ENCODE results near the gene CARF. TPM values are rescaled to one million over a fixed set of nuclear protein-coding genes. Genes with fewer than 3 reads are reported as not detected.
A peak's percentile ranks its signal among the peaks of the same experiment; 100 is the strongest.

The CARF gene
- total and polyA plus RNA-seq, 2 donors (not counting 3 experiments of a cell fraction or from before 2014, with no cell fraction given) = 1.0 to 3.7 TPM

- no TSS peak for BruUV-seq (replicated peaks)
- CTCF ChIA-PET = interaction anchor here (0.6 to 4.7 kb wide), 25 partner anchors 9 to 1038 kb away, joined by 3 to 97 read pairs (median 4); partner anchors contain the start of genes CARF, FAM117B and WDR12
- H3K9me3 ChIP-seq (replicated peaks; ENCODE audit: control insufficient read depth, insufficient read depth, low read length) = no peaks in the 10 kb centered on the region
- no peaks in the 10 kb centered on the region for H4K20me1 ChIP-seq (replicated peaks; ENCODE audit: control insufficient read depth, extremely low read depth, insufficient read depth, low read length)
- POLR2A ChIA-PET = interaction anchor here (1.0 kb wide), 1 partner anchor 237 kb away, joined by 4 read pairs; the partner anchor contains the start of gene FAM117B
- H3K4me1 ChIP-seq (ENCODE audit: control insufficient read depth, extremely low read depth, insufficient read depth, low read length) = peaks cover 6% of the 10 kb centered on the region
- dilution Hi-C loops (cut with MboI; ENCODE audit: extremely low pct_ligation_motif_present, low sequenced_read_pairs) = no loop called here
- H3K9ac ChIP-seq (replicated peaks; ENCODE audit: extremely low read depth, insufficient read depth, low read length) = peak within 1 kb of the TSS; percentile 53
- H3K4me2 ChIP-seq (ENCODE audit: insufficient read depth, low read length) = peak within 1 kb of the TSS; percentile 68
- H3K79me2 ChIP-seq (ENCODE audit: control insufficient read depth, insufficient read depth, low read length) = no peaks in the 10 kb centered on the region
- FAIRE-seq (peak; percentile 28), DNase-seq (ENCODE audit: low read depth, low spot score) (peak; percentile 68)
- peak within 1 kb of the TSS; percentile 85 for H2AFZ ChIP-seq (ENCODE audit: low read depth, low read length)
- no peaks in the 10 kb centered on the region for H3K27me3 ChIP-seq (ENCODE audit: control insufficient read depth in 2 of 2, insufficient read depth in 2 of 2, low read length in 2 of 2)
- no peaks in the 10 kb centered on the region for H3K9me1 ChIP-seq (replicated peaks; ENCODE audit: control insufficient read depth, extremely low read depth, insufficient read depth, low read length)
- TF ChIP-seq MYC (IDR thresholded peaks at IDR 0.05; ENCODE audit: low read depth, low read length) = no peak
- TF ChIP-seq POLR2AphosphoS5 (IDR thresholded peaks at IDR 0.05; ENCODE audit: insufficient read depth, low read depth, low read length) = peak; percentile 30
- no peak for TF ChIP-seq GATA2 (IDR thresholded peaks at IDR 0.05; ENCODE audit: insufficient read depth, insufficient read length, low read depth, low read length)
- TF ChIP-seq JUN (IDR thresholded peaks at IDR 0.05; ENCODE audit: borderline replicate concordance, insufficient read depth, insufficient read length, low read depth) = no peak
- no peak for TF ChIP-seq FOS (IDR thresholded peaks at IDR 0.05; ENCODE audit: borderline replicate concordance, insufficient read depth, low read length)
- no peak for TF ChIP-seq MAX (IDR thresholded peaks at IDR 0.05; ENCODE audit: insufficient read depth, insufficient read length)
- TF ChIP-seq EZH2 (IDR thresholded peaks at IDR 0.05; ENCODE audit: borderline replicate concordance, low read depth, low read length, severe bottlenecking) = no peak
- no peak for TF ChIP-seq POLR2A (IDR thresholded peaks at IDR 0.05; ENCODE audit: low read depth, low read length)
- no peaks in the 10 kb centered on the region for H3K36me3 ChIP-seq (ENCODE audit: control insufficient read depth in 2 of 2, extremely low read depth in 1 of 2, insufficient read depth in 2 of 2, low read length in 2 of 2)
- peak within 1 kb of the TSS; percentile 56 to 68 (median 65) for H3K4me3 ChIP-seq (replicated peaks in 1 of 3; ENCODE audit: insufficient read depth in 1 of 3, low read depth in 1 of 3, low read length in 3 of 3)
- H3K27ac ChIP-seq (ENCODE audit: insufficient read depth, low read depth, low read length) = peak within 1 kb of the TSS; percentile 2
- intact Hi-C loops (cut with micrococcal nuclease) = loop anchor here (1.0 to 5.0 kb wide), 6 partner anchors 37 to 1036 kb away; partner anchors contain the start of genes FAM117B and NBEAL1
These were observed 40.6 kb upstream of the CARF start, which contains the start of gene ICA1L for GRCh38 chr2:202871300-202872141. TSS of gene ICA1L (minus strand) at chr2:202871766. CDS start at chr2:202829009, 42,757 bp downstream.

Measured in endothelial cell of umbilical vein (primary cell).